ENCODE data around the gene CHST3.

DNA sequence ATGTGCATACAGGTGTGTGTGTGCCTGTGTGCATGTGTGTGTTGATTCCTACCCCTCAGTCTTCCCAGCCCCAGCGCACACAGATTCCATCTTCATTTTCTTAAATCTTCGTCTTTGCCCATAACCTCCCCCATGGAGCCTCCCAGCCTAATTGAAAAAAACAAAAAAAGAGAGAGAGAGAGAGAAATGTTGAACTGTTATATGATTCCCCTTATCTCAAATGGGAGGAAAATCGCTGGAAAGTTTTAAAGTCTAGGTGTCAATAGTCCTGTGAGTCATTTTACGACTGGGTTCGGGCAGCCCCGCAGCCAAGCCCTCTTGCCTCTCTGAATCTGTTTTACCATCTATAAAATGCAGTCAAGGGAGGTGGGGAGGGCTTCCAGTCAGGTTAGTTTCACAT is 63.3 kb downstream of the CHST3 start:
- TF ChIP-seq, protein P1, sequence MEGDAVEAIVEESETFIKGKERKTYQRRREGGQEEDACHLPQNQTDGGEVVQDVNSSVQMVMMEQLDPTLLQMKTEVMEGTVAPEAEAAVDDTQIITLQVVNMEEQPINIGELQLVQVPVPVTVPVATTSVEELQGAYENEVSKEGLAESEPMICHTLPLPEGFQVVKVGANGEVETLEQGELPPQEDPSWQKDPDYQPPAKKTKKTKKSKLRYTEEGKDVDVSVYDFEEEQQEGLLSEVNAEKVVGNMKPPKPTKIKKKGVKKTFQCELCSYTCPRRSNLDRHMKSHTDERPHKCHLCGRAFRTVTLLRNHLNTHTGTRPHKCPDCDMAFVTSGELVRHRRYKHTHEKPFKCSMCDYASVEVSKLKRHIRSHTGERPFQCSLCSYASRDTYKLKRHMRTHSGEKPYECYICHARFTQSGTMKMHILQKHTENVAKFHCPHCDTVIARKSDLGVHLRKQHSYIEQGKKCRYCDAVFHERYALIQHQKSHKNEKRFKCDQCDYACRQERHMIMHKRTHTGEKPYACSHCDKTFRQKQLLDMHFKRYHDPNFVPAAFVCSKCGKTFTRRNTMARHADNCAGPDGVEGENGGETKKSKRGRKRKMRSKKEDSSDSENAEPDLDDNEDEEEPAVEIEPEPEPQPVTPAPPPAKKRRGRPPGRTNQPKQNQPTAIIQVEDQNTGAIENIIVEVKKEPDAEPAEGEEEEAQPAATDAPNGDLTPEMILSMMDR (optimal IDR thresholded peaks at IDR 0.05 in 1 of 3, IDR thresholded peaks at IDR 0.05 in 1 of 3, conservative IDR thresholded peaks at IDR 0.05 in 1 of 3; ENCODE audit: extremely low read depth in 1 of 3, insufficient read depth in 2 of 3, low read length in 3 of 3) = no peak
- TF ChIP-seq EZH2 (IDR thresholded peaks at IDR 0.05; ENCODE audit: low read length) = no peak

All from keratinocyte (primary cell).